ENCODE results near the gene PTX4.
A peak's percentile ranks its signal among the peaks of the same experiment; 100 is the strongest.

The PTX4 gene

GRCh38 chr16:1464196-1464893 is 24.4 kb downstream of the PTX4 start:
- no peaks in the 10 kb centered on the region for H3K9me3 Mint-ChIP-seq
- peaks cover 0 to 10% of the 10 kb centered on the region in 2 donors for H3K4me1 Mint-ChIP-seq (ENCODE audit: low read depth in 2 of 2)
- no peak for DNase-seq
- H3K27ac Mint-ChIP-seq: no peak overlapping the region
- no peaks in the 10 kb centered on the region for H3K27me3 Mint-ChIP-seq
- H3K36me3 Mint-ChIP-seq (ENCODE audit: insufficient read depth): peaks cover 25% of the 10 kb centered on the region
- ATAC-seq (replicated peaks): no peak
- no peak overlapping the region for H3K4me3 Mint-ChIP-seq

DNA sequence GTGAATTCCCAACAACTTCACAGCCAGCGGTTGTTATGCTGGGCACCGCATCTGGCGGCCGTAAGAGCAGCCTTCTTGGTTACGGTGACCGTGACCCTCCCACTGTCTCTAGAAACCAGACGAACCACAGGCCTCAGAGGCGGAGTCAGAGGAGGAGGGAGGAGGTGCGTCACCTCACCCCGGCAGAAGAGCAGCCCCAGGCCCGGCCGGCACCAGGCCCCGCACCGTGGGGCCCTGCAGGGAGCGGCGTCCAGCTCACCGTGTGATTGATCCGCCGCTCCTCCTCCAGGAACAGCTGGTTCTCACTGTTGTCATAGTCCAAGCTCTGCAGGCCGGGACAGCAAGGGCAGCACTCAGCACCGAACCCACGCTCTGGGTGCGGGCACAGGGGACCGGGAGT is 27.6 kb downstream of the PTX4 start:
- DNase-seq: no peak
- no peak overlapping the region for H3K27ac Mint-ChIP-seq
- H3K4me3 Mint-ChIP-seq: no peak overlapping the region
- H3K4me1 Mint-ChIP-seq (ENCODE audit: low read depth in 2 of 2): peaks cover 0 to 1% of the 10 kb centered on the region in 2 donors
- H3K36me3 Mint-ChIP-seq (ENCODE audit: insufficient read depth): peaks cover 32% of the 10 kb centered on the region
- no peaks in the 10 kb centered on the region for H3K9me3 Mint-ChIP-seq
- ATAC-seq (replicated peaks): no peak
- H3K27me3 Mint-ChIP-seq: no peaks in the 10 kb centered on the region

DNA sequence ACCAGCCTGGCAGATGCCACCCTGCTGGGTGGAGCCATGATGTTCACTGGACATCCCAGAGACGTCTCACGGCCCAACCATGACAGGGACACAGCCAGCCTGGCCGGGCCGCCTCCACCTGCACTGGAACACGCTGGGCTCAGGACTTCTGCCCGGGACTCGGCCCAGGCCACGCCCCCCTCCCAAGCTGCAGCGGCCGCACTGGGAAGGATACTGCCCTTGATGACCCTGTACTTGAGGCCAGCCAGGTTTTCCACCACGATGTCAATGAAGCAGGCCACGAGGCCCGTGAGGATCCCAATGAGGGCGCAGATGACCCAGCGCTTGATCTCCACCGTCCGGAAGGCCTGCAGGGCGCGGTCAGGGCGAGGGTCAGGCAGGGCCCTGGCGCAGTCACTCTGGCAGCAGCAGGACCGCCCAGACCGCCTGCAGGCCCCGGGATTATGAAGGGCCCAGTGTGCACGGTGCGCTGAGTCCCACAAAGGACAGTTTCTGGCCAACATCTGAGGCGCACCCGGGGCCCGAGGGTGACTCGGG is 28.1 kb downstream of the PTX4 start:
- no peak overlapping the region for H3K27ac Mint-ChIP-seq

GRCh38 chr16:1459967-1460366 is 28.8 kb downstream of the PTX4 start:
- Mint-ChIP-seq H3K4me1 (ENCODE audit: low read depth in 2 of 2) (no peaks in the 10 kb centered on the region), H3K4me3 (no peak overlapping the region), H3K27ac (no peak overlapping the region), H3K36me3 (ENCODE audit: insufficient read depth) (peaks cover 32% of the 10 kb centered on the region), H3K9me3 (no peaks in the 10 kb centered on the region), H3K27me3 (no peaks in the 10 kb centered on the region)
- ATAC-seq (replicated peaks) (no peak), DNase-seq (no peak)

More for the DNA sequence above, 28.1 kb downstream of the PTX4 start:
- no peak for ATAC-seq (replicated peaks)
- no peak overlapping the region for H3K4me3 Mint-ChIP-seq
- H3K36me3 Mint-ChIP-seq (ENCODE audit: insufficient read depth): peaks cover 32% of the 10 kb centered on the region
- H3K9me3 Mint-ChIP-seq: no peaks in the 10 kb centered on the region
- no peaks in the 10 kb centered on the region for H3K27me3 Mint-ChIP-seq
- peaks cover 0 to 1% of the 10 kb centered on the region in 2 donors for H3K4me1 Mint-ChIP-seq (ENCODE audit: low read depth in 2 of 2)
- DNase-seq: no peak

DNA sequence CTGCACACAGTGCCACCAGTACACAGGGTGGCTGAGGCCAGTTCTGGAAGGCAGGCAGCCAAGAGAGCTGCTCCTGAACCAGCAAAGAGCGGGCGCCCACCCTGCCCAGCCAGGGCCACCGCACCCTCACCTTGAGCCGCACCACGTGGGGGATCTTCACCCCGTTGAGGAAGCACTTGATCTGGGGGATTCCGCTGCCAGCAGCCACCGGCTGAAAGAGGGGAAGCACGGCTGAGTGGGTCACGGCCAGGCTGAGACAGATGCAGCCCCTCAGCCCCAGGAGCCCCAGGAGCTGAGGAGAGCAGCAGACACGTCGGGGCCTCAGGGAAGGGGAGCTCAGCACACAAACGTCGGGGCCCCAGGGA is 29.8 kb downstream of the PTX4 start:
- no peak for DNase-seq
- Mint-ChIP-seq H3K27me3 (no peaks in the 10 kb centered on the region), H3K9me3 (no peaks in the 10 kb centered on the region), H3K4me1 (ENCODE audit: low read depth in 2 of 2) (no peaks in the 10 kb centered on the region), H3K36me3 (ENCODE audit: insufficient read depth) (peaks cover 31% of the 10 kb centered on the region), H3K4me3 (no peak overlapping the region), H3K27ac (peak overlapping the region; percentile 77 to 80)
- ATAC-seq (replicated peaks): peak; percentile 54

DNA sequence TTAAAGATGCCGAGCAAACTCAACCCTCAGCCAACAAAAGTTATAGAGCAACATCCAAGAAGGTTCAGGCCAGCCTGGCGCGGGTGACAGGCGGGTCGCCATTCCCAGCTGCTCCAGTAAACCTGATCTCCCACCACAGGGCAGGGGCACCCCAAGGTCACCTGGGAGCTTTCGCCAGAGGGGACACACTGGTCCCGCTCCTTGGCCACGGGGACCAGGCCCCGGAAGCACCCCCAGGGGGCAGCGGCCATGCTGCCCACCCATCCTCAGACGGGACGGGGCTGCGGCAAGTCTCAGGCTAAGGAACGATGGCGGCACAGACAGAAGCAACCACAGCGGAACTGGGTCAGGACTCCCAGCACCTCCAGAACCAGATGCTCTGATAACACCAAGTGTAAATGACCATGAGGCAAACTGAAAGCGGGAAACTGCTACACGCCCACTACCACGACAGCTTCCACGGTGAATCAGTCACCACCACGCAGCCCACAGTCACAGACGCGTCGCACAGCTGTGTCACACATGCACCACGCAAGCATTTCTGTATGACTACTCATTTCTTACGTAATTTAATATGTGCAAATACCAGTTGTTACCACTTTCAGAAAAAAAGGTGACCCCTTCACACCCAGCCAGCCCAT is 30.3 kb downstream of the PTX4 start:
- Mint-ChIP-seq H3K27me3 (no peaks in the 10 kb centered on the region), H3K36me3 (ENCODE audit: insufficient read depth) (peaks cover 26% of the 10 kb centered on the region), H3K4me1 (ENCODE audit: low read depth in 2 of 2) (no peaks in the 10 kb centered on the region), H3K9me3 (no peaks in the 10 kb centered on the region), H3K4me3 (no peak overlapping the region), H3K27ac (peak overlapping the region in 1 of 2 donors; percentile 80)
- DNase-seq (no peak), ATAC-seq (replicated peaks) (peak; percentile 44)

GRCh38 chr16:1457489-1458245 is 31.1 kb downstream of the PTX4 start:
- Mint-ChIP-seq H3K27me3 (no peaks in the 10 kb centered on the region), H3K4me1 (ENCODE audit: low read depth in 2 of 2) (no peaks in the 10 kb centered on the region), H3K36me3 (ENCODE audit: insufficient read depth) (peaks cover 28% of the 10 kb centered on the region), H3K27ac (no peak overlapping the region), H3K9me3 (no peaks in the 10 kb centered on the region), H3K4me3 (no peak overlapping the region)
- DNase-seq (no peak), ATAC-seq (replicated peaks) (no peak)

GRCh38 chr16:1456951-1457350 is 31.8 kb downstream of the PTX4 start:
- no peaks in the 10 kb centered on the region for H3K9me3 Mint-ChIP-seq
- H3K27me3 Mint-ChIP-seq: no peaks in the 10 kb centered on the region
- H3K36me3 Mint-ChIP-seq (ENCODE audit: insufficient read depth): peaks cover 30% of the 10 kb centered on the region
- no peak overlapping the region for H3K4me3 Mint-ChIP-seq
- H3K27ac Mint-ChIP-seq: no peak overlapping the region
- no peak for ATAC-seq (replicated peaks)
- H3K4me1 Mint-ChIP-seq (ENCODE audit: low read depth in 2 of 2): no peaks in the 10 kb centered on the region
- no peak for DNase-seq

GRCh38 chr16:1455190-1456171 is 33.3 kb downstream of the PTX4 start:
- no peak overlapping the region for H3K27ac Mint-ChIP-seq
- peaks cover 33% of the 10 kb centered on the region for H3K36me3 Mint-ChIP-seq (ENCODE audit: insufficient read depth)
- H3K4me1 Mint-ChIP-seq (ENCODE audit: low read depth in 2 of 2): peaks cover 0 to 3% of the 10 kb centered on the region in 2 donors
- H3K9me3 Mint-ChIP-seq: no peaks in the 10 kb centered on the region
- DNase-seq: no peak
- no peak overlapping the region for H3K4me3 Mint-ChIP-seq
- H3K27me3 Mint-ChIP-seq: no peaks in the 10 kb centered on the region
- no peak for ATAC-seq (replicated peaks)

GRCh38 chr16:1454561-1454960 is 34.2 kb downstream of the PTX4 start:
- H3K9me3 Mint-ChIP-seq: no peaks in the 10 kb centered on the region
- H3K4me1 Mint-ChIP-seq (ENCODE audit: low read depth in 2 of 2): peaks cover 2 to 3% of the 10 kb centered on the region in 2 donors
- no peak for ATAC-seq (replicated peaks)
- DNase-seq: no peak
- H3K4me3 Mint-ChIP-seq: no peak overlapping the region
- no peak overlapping the region for H3K27ac Mint-ChIP-seq
- no peaks in the 10 kb centered on the region for H3K27me3 Mint-ChIP-seq
- peaks cover 37% of the 10 kb centered on the region for H3K36me3 Mint-ChIP-seq (ENCODE audit: insufficient read depth)

GRCh38 chr16:1453316-1453715 is 35.4 kb downstream of the PTX4 start:
- Mint-ChIP-seq H3K27me3 (no peaks in the 10 kb centered on the region), H3K36me3 (ENCODE audit: insufficient read depth) (peaks cover 39% of the 10 kb centered on the region), H3K4me3 (no peak overlapping the region), H3K9me3 (no peaks in the 10 kb centered on the region), H3K27ac (no peak overlapping the region), H3K4me1 (ENCODE audit: low read depth in 2 of 2) (peaks cover 2 to 3% of the 10 kb centered on the region in 2 donors)
- DNase-seq (no peak), ATAC-seq (replicated peaks) (no peak)

GRCh38 chr16:1452530-1452929 is 36.2 kb downstream of the PTX4 start:
- H3K9me3 Mint-ChIP-seq: no peaks in the 10 kb centered on the region
- DNase-seq (no peak), ATAC-seq (replicated peaks) (no peak)
- peaks cover 2 to 3% of the 10 kb centered on the region in 2 donors for H3K4me1 Mint-ChIP-seq (ENCODE audit: low read depth in 2 of 2)
- no peak overlapping the region for H3K27ac Mint-ChIP-seq
- peaks cover 36% of the 10 kb centered on the region for H3K36me3 Mint-ChIP-seq (ENCODE audit: insufficient read depth)
- no peaks in the 10 kb centered on the region for H3K27me3 Mint-ChIP-seq
- H3K4me3 Mint-ChIP-seq: no peak overlapping the region
